OCI-LY1 (cell line): Measurements from ENCODE around the gene UBTD1.

Experiments used
- H2AFZ ChIP-seq: fragments of 200-600 bp; sonication (generic), shearing (Covaris generic); 2 replicates; pipeline ENCODE4 v1.6.0; 2014; ENCODE audit warnings: antibody characterized with exemption, mild to moderate bottlenecking, low read length
- H3F3A ChIP-seq: fragments of 200-600 bp; sonication (generic), shearing (Covaris generic); 2 replicates; pipeline ENCODE4 v1.6.0; 2014; ENCODE audit warnings: mild to moderate bottlenecking, antibody characterized with exemption, low read length, moderate library complexity; ENCODE audit not compliant: insufficient read depth
- H3K27ac ChIP-seq: fragments of 200-600 bp; sonication (generic); 2 replicates; pipeline ENCODE4 v1.5.1; 2014; ENCODE audit warnings: low read length, mixed run types, mild to moderate bottlenecking, low read depth; ENCODE audit not compliant: poor library complexity, severe bottlenecking
- H3K27me3 ChIP-seq: fragments of 200-600 bp; sonication (generic); 2 replicates; pipeline ENCODE4 v1.6.0; 2014; ENCODE audit warnings: antibody characterized with exemption, mild to moderate bottlenecking, low read length, moderate library complexity; ENCODE audit not compliant: insufficient read depth
- H3K36me3 ChIP-seq: fragments of 200-600 bp; sonication (generic); 2 replicates; pipeline ENCODE4 v1.6.1; 2014; ENCODE audit warnings: mild to moderate bottlenecking, antibody characterized with exemption, low read length, moderate library complexity, mixed read lengths; ENCODE audit not compliant: insufficient read depth
- H3K4me1 ChIP-seq: fragments of 200-600 bp; sonication (generic); 2 replicates; pipeline ENCODE4 v1.5.1; 2014; ENCODE audit warnings: mild to moderate bottlenecking, low read length, moderate library complexity; ENCODE audit not compliant: insufficient read depth, severe bottlenecking
- H3K4me2 ChIP-seq: fragments of 200-600 bp; sonication (generic), shearing (Covaris generic); 2 replicates; pipeline ENCODE4 v1.6.1; 2014; ENCODE audit warnings: low read length
- H3K4me3 ChIP-seq: fragments of 200-600 bp; sonication (generic); 2 replicates; pipeline ENCODE4 v1.5.1; 2014; ENCODE audit warnings: low read length, low read depth, mild to moderate bottlenecking, mixed read lengths; ENCODE audit not compliant: poor library complexity, severe bottlenecking
- H3K79me2 ChIP-seq: fragments of 200-600 bp; shearing (Covaris generic); 2 replicates; pipeline ENCODE4 v1.6.1; 2016; ENCODE audit warnings: mixed run types, low read length, mixed read lengths; ENCODE audit not compliant: insufficient read depth
- H3K9ac ChIP-seq: fragments of 200-600 bp; sonication (generic), shearing (Covaris generic); 2 replicates; pipeline ENCODE4 v1.6.1; 2014; ENCODE audit warnings: mild to moderate bottlenecking, low read length, mixed read lengths
- H3K9me2 ChIP-seq: fragments of 200-600 bp; sonication (generic), shearing (Covaris generic); 2 replicates; pipeline ENCODE4 v1.6.1; 2014; ENCODE audit warnings: low read depth, mild to moderate bottlenecking, low read length, mixed read lengths
- H3K9me3 ChIP-seq: fragments of 200-600 bp; shearing (Covaris generic); 2 replicates; pipeline ENCODE4 v1.6.1; 2014; ENCODE audit warnings: low read length, mixed read lengths
- H4K20me1 ChIP-seq: fragments of 200-600 bp; sonication (generic), shearing (Covaris generic); 2 replicates; pipeline ENCODE4 v1.6.0; 2016; ENCODE audit warnings: mild to moderate bottlenecking, low read length; ENCODE audit not compliant: insufficient read depth
- EZH2 ChIP-seq: fragments of 200-600 bp; sonication (generic), shearing (Covaris generic); IDR thresholded peaks from 2 replicates; pipeline ENCODE4 v1.8.0; 2017; ENCODE audit warnings: borderline replicate concordance, mixed run types, mild to moderate bottlenecking, antibody characterized with exemption, low read length, moderate library complexity, mixed read lengths
- TF ChIP-seq, protein P1 (sequence below): fragments of 200-600 bp; sonication (generic), shearing (Covaris generic); IDR thresholded peaks from 2 replicates; pipeline ENCODE4 v1.5.1; 2017; ENCODE audit warnings: mild to moderate bottlenecking, antibody characterized with exemption, low read length, moderate library complexity, mixed read lengths

UBTD1 gene

DNA sequence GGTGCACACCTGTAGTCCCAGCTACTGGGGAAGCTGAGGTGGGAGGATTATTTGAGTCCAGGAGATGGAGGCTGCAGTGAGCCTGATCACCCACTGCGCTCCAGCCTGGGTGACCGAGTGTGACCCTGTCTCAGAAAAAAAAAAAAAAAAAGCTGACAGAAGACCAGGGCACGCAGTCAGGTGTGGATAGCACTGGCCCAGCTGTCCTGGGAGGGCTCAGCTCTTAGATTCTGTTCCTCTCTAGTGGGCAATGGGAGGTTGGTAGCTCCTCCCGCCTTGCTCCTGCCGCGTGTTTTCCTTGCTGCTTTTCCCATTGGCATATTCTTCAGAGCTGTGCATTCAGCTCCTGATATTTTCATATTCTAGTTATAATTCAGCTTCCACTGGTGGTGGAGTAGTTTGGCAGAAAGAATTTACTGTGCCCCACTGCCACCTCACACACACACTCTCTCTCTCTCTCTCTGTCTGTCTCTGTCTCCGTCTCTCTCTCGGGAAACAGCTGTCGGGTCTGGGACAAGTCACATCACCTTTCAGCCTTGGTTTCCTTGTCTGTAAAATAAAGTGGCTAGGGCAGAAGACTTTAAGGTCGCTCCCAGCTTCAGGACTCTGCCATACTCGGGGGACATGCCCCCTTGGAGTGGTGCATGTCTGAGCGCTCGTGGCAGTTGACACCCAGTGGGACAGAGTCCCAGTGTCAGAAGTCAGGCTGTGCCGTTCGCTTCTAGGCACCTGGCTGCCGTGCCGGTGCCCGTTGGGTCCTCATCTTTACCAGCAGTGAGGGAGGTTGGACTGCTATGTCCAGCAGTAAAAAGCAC lies 47.9 kb downstream of the UBTD1 start:
- no peaks in the 10 kb centered on the region for H3F3A ChIP-seq
- no peaks in the 10 kb centered on the region for H3K36me3 ChIP-seq
- no peak overlapping the region for H3K27ac ChIP-seq
- no peaks in the 10 kb centered on the region for H3K79me2 ChIP-seq
- H3K9ac ChIP-seq, result no peak overlapping the region
- no peaks in the 10 kb centered on the region for H3K4me1 ChIP-seq
- TF ChIP-seq, protein P1, sequence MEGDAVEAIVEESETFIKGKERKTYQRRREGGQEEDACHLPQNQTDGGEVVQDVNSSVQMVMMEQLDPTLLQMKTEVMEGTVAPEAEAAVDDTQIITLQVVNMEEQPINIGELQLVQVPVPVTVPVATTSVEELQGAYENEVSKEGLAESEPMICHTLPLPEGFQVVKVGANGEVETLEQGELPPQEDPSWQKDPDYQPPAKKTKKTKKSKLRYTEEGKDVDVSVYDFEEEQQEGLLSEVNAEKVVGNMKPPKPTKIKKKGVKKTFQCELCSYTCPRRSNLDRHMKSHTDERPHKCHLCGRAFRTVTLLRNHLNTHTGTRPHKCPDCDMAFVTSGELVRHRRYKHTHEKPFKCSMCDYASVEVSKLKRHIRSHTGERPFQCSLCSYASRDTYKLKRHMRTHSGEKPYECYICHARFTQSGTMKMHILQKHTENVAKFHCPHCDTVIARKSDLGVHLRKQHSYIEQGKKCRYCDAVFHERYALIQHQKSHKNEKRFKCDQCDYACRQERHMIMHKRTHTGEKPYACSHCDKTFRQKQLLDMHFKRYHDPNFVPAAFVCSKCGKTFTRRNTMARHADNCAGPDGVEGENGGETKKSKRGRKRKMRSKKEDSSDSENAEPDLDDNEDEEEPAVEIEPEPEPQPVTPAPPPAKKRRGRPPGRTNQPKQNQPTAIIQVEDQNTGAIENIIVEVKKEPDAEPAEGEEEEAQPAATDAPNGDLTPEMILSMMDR, result no peak
- TF ChIP-seq EZH2, result no peak
- no peak overlapping the region for H3K4me3 ChIP-seq
- no peaks in the 10 kb centered on the region for H3K9me2 ChIP-seq
- no peaks in the 10 kb centered on the region for H3K27me3 ChIP-seq
- H3K9me3 ChIP-seq, result no peaks in the 10 kb centered on the region
- H3K4me2 ChIP-seq, result no peak overlapping the region
- no peak overlapping the region for H2AFZ ChIP-seq
- H4K20me1 ChIP-seq, result no peaks in the 10 kb centered on the region

DNA sequence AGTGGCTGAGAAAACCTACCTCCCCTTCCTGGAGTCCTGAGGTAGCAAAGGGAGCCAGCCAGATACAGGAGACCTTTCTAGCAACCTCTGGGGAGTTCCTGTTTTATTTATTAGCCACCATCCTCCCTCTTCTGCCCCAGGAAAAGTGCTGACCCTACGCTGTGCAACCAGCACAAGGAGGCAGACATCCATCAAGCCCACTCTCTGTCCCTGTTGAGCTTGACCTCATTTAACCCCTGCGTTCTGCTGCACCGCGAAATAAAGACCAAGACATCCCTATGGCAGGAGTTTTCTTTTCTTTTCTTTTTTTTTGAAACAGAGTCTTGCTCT lies 48.5 kb downstream of the UBTD1 start:
- no peaks in the 10 kb centered on the region for H3K4me1 ChIP-seq
- H3K4me3 ChIP-seq, result no peak overlapping the region
- H4K20me1 ChIP-seq, result no peaks in the 10 kb centered on the region
- H3K9ac ChIP-seq, result no peak overlapping the region
- no peaks in the 10 kb centered on the region for H3K27me3 ChIP-seq
- no peaks in the 10 kb centered on the region for H3K36me3 ChIP-seq
- no peaks in the 10 kb centered on the region for H3K9me2 ChIP-seq
- no peak overlapping the region for H3K4me2 ChIP-seq
- no peaks in the 10 kb centered on the region for H3F3A ChIP-seq
- no peaks in the 10 kb centered on the region for H3K9me3 ChIP-seq
- no peak overlapping the region for H3K27ac ChIP-seq
- TF ChIP-seq, protein P1, result no peak
- TF ChIP-seq EZH2, result no peak
- no peaks in the 10 kb centered on the region for H3K79me2 ChIP-seq
- H2AFZ ChIP-seq, result no peak overlapping the region

DNA sequence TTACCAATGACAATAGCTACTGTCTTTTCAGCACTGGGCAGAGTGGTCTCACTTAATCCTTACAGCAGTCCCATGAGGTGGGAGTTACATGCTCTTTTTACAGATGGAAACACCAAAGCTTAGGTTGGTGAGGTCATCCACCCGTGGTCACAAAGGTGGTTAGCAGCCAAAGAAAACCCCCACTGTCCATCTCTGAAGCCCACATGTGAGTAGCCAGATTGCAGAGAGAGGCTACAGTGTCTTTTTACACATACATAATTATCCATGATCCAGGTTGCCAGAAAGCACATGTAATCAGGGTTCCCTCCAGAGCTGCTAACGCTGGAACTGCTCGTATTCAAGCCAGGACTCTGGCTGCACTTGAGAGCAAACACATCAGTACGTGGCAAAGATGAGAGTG lies 49.2 kb downstream of the UBTD1 start:
- no peak overlapping the region for H3K9ac ChIP-seq
- H3K27ac ChIP-seq, result no peak overlapping the region
- no peak overlapping the region for H3K4me2 ChIP-seq
- H3K4me1 ChIP-seq, result no peaks in the 10 kb centered on the region
- no peaks in the 10 kb centered on the region for H3F3A ChIP-seq
- H3K36me3 ChIP-seq, result no peaks in the 10 kb centered on the region
- H4K20me1 ChIP-seq, result no peaks in the 10 kb centered on the region
- no peaks in the 10 kb centered on the region for H3K9me2 ChIP-seq
- TF ChIP-seq, protein P1, result no peak
- no peak for TF ChIP-seq EZH2
- H3K4me3 ChIP-seq, result no peak overlapping the region
- no peak overlapping the region for H2AFZ ChIP-seq
- H3K27me3 ChIP-seq, result no peaks in the 10 kb centered on the region
- H3K79me2 ChIP-seq, result no peaks in the 10 kb centered on the region
- H3K9me3 ChIP-seq, result no peaks in the 10 kb centered on the region
